ENCODE measurements around the gene SLC17A5. TPM values are rescaled to one million over a fixed set of nuclear protein-coding genes. Genes with fewer than 3 reads are reported as not detected.
"Not testable (repeated sequence)": the region's sequence is repeated elsewhere in the genome, so short reads cannot be mapped to it uniquely, and the experiment has no call there.

The SLC17A5 gene
- total RNA-seq, 4 donors from 2014 or later = 11.9 to 21.9 (median 16.8) TPM

GRCh38 chr6:73560182-73560732, 93.5 kb downstream of the SLC17A5 start:
- TF ChIP-seq CTCF (IDR thresholded peaks at IDR 0.05) (no peak), POLR2A (IDR thresholded peaks at IDR 0.05) (no peak), EP300 (IDR thresholded peaks at IDR 0.05) (no peak)
- peaks cover 0 to 12% (median 2%) of the 10 kb centered on the region in 4 donors for H3K4me1 ChIP-seq
- DNase-seq (ENCODE audit: low spot score in 2 of 2) = no peak
- no peak overlapping the region for H3K4me3 ChIP-seq
- H3K36me3 ChIP-seq = no peaks in the 10 kb centered on the region
- H3K27ac ChIP-seq = peak overlapping the region in 1 of 4 donors; percentile 13
- WGBS, 2 donors = 52 to 58% methylated on average over 8 of the region's 8 CpGs
- no peaks in the 10 kb centered on the region for H3K9me3 ChIP-seq
- H3K27me3 ChIP-seq = no peaks in the 10 kb centered on the region

- H3K4me1 ChIP-seq = peaks cover 0 to 12% (median 2%) of the 10 kb centered on the region in 4 donors
- not testable (repeated sequence) for DNase-seq (ENCODE audit: low spot score in 2 of 2); H3K36me3 ChIP-seq; H3K27me3 ChIP-seq; H3K9me3 ChIP-seq; H3K4me3 ChIP-seq; H3K27ac ChIP-seq
- WGBS, 2 donors = 95 to 97% methylated on average over 12 of the region's 12 CpGs
Observed at GRCh38 chr6:73559399-73559794, 94.4 kb downstream of the SLC17A5 start.

DNA sequence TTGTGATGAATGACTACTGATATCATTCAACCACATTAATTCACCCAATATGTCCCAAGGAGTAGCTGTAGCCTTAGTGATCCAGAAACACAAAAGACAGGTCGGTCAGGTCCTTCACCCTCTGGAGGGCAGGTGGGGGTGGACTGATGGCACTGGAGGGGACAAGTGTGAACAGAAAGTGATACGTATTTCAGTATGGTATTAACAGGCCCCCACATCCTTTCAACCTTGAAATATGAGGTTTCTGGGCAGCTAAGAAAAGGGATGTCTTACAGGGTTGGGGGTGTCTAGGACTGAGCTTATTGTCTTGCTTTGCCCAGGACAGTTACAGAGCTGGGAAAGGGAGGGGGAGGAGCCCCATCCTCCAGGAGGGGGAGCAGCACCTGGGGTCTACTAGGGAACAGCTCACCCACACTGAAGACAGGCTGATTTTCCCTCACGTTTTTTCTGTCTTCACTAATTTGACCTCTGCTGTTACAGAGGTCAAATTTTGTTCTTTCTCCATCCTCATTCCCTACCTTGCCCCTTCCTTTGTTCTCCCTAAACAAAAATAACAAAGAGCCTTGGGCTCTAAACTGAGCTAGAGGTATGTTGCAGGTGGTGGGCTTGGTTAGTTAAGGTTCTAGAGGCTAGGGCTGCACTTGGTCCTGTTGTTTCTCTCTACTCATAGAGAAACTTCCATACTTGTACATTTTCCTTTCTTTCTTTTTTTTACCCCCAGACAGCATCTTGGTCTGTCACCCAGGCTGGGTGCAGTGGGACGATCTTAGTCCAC, 95.0 kb downstream of the SLC17A5 start:
- TF ChIP-seq POLR2A (IDR thresholded peaks at IDR 0.05) = no peak
- no peak for TF ChIP-seq EP300 (IDR thresholded peaks at IDR 0.05)
- no peak for TF ChIP-seq CTCF (IDR thresholded peaks at IDR 0.05)
- no peak for DNase-seq (ENCODE audit: low spot score in 2 of 2)

DNA sequence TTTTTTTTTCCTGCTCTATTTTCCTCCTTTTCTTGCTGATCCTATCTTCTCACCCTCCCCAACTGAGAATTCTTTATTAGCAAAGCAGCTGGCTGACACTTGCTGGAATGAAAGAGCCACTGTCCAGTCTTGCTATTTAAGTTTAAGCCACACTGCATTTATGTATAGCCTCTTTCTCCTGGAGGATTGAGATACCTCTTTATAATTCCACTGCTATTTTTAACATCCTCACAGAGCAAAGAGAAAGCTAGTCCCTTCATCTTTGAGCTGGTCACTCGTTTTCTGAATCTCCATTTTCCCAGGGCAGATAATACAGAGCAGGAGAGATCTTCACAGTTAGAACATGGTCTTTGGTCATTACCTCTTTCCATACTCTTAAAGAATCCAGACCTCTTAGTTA, 97.0 kb downstream of the SLC17A5 start:
- no peaks in the 10 kb centered on the region for H3K9me3 ChIP-seq
- DNase-seq (ENCODE audit: low spot score in 2 of 2) = no peak
- H3K4me1 ChIP-seq = peaks cover 0 to 12% (median 2%) of the 10 kb centered on the region in 4 donors
- H3K27ac ChIP-seq = peak overlapping the region; percentile 10 to 69 (median 42)
- no peak overlapping the region for H3K4me3 ChIP-seq
- H3K36me3 ChIP-seq = no peaks in the 10 kb centered on the region
- WGBS, 2 donors = 18 to 19% methylated on average over 1 of the region's 1 CpG
- TF ChIP-seq EP300 (IDR thresholded peaks at IDR 0.05) (no peak), POLR2A (IDR thresholded peaks at IDR 0.05) (no peak), CTCF (IDR thresholded peaks at IDR 0.05) (no peak)
- no peaks in the 10 kb centered on the region for H3K27me3 ChIP-seq

More for the DNA sequence above, 95.0 kb downstream of the SLC17A5 start:
- Histone ChIP-seq H3K9me3 (no peaks in the 10 kb centered on the region), H3K36me3 (no peaks in the 10 kb centered on the region), H3K4me1 (peaks cover 0 to 12% (median 2%) of the 10 kb centered on the region in 4 donors), H3K27ac (no peak overlapping the region), H3K27me3 (no peaks in the 10 kb centered on the region), H3K4me3 (no peak overlapping the region)
- 66 to 74% methylated on average over 4 of the region's 4 CpGs for WGBS, 2 donors

DNA sequence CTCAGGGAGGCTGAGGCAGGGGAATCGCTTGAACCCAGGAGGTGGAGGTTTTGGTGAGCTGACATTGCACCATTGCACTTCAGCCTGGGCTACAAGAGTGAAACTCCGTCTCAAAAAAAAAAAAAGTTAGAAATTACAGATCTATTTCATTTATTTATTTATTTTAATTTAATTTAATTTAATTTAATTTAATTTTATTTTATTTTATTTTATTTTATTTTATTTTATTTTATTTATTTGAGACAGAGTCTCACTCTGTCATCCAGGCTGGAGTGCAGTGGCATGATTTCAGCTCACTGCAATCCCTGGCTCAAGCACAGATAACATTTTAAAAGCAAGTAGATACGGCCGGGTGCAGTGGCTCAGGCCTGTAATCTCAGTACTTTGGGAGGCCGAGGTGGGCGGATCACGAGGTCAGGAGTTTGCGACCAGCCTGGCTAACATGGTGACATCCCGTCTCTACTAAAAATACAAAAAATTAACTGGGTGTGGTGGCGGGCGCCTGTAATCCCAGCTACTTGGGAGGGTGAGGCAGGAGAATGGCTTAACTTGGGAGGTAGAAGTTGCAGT, 98.3 kb downstream of the SLC17A5 start:
- not testable (repeated sequence) for H3K27me3 ChIP-seq; H3K4me3 ChIP-seq; H3K9me3 ChIP-seq; DNase-seq (ENCODE audit: low spot score in 2 of 2); H3K27ac ChIP-seq; H3K36me3 ChIP-seq
- peaks cover 0 to 10% (median under 1%) of the 10 kb centered on the region in 4 donors for H3K4me1 ChIP-seq
- 86 to 94% methylated on average over 11 of the region's 11 CpGs for WGBS, 2 donors

- not testable (repeated sequence) for H3K36me3 ChIP-seq; DNase-seq (ENCODE audit: low spot score in 2 of 2); H3K4me3 ChIP-seq; H3K9me3 ChIP-seq; H3K27ac ChIP-seq; H3K4me1 ChIP-seq; H3K27me3 ChIP-seq
- WGBS, 2 donors = 93 to 94% methylated on average over 4 of the region's 4 CpGs
Observed at GRCh38 chr6:73551115-73551514, 102.7 kb downstream of the SLC17A5 start.
